HCT116 (cell line): ENCODE data around the gene HOXC12.

Source experiments
- CEBPB ChIP-seq: IDR thresholded peaks from 2 replicates; pipeline ENCODE4 v1.6.1; 2012; ENCODE audit warnings: low read depth
- CTCF ChIP-seq, 3 experiments: fragments of 200-600 bp in 1 of 3; sonication (generic) in 1 of 3; IDR thresholded peaks in 2 of 3; conservative IDR thresholded peaks in 1 of 3; 2 replicates each; pipeline ENCODE4 v1.5.1; 2012 to 2017; ENCODE audit warnings: low read depth in 2 of 3, low read length in 2 of 3, antibody characterized with exemption in 1 of 3, borderline replicate concordance in 1 of 3, control low read depth in 1 of 3, mild to moderate bottlenecking in 1 of 3, mixed read lengths in 1 of 3, mixed run types in 1 of 3, moderate library complexity in 1 of 3; ENCODE audit not compliant: insufficient read depth in 1 of 3
- EZH2 ChIP-seq: fragments of 200-600 bp; sonication (generic); IDR thresholded peaks from 2 replicates; pipeline ENCODE4 v1.6.1; 2017; ENCODE audit warnings: antibody characterized with exemption, mixed run types
- EZH2phosphoT487 ChIP-seq: fragments of 200-600 bp; IDR thresholded peaks from 2 replicates; pipeline ENCODE4 v1.6.1; 2018; ENCODE audit warnings: antibody characterized with exemption, borderline replicate concordance
- JUND ChIP-seq: IDR thresholded peaks from 2 replicates; pipeline ENCODE4 v1.6.1; 2012
- POLR2A ChIP-seq: IDR thresholded peaks from 2 replicates; pipeline ENCODE4 v1.7.0; 2011; ENCODE audit warnings: borderline replicate concordance; ENCODE audit not compliant: insufficient read depth, insufficient read length; ENCODE audit errors: extremely low read depth
- POLR2AphosphoS5 ChIP-seq: IDR thresholded peaks from 2 replicates; pipeline ENCODE4 v1.6.1; 2011; ENCODE audit warnings: mild to moderate bottlenecking, low read depth, low read length, moderate library complexity
- RAD21 ChIP-seq: IDR thresholded peaks from 2 replicates; pipeline ENCODE4 v1.6.1; 2012; ENCODE audit warnings: low read depth, mild to moderate bottlenecking
- SIN3A ChIP-seq: IDR thresholded peaks from 2 replicates; pipeline ENCODE4 v1.6.1; 2012; ENCODE audit warnings: low read depth
- YY1 ChIP-seq: IDR thresholded peaks from 2 replicates; pipeline ENCODE4 v1.6.1; 2011; ENCODE audit warnings: low read length, low read depth, moderate library complexity, mild to moderate bottlenecking; ENCODE audit not compliant: insufficient replicate concordance; ENCODE audit errors: extremely low read depth
- ZBTB33 ChIP-seq: IDR thresholded peaks from 2 replicates; pipeline ENCODE4 v1.6.1; 2011; ENCODE audit warnings: mild to moderate bottlenecking, low read length, moderate library complexity; ENCODE audit not compliant: insufficient replicate concordance; ENCODE audit errors: extremely low read depth
- ZNF274 ChIP-seq: fragments of 200-500 bp; sonication (Bioruptor generic); IDR thresholded peaks from 2 replicates; pipeline ENCODE4 v1.6.1; 2014; ENCODE audit warnings: mild to moderate bottlenecking, low read depth, low read length, inconsistent platforms
- TF ChIP-seq, protein P1 (sequence below): IDR thresholded peaks from 2 replicates; pipeline ENCODE4 v1.6.1; 2012

GRCh38 chr12:53994009-53994263, 39.2 kb downstream of the HOXC12 start:
- no peak for TF ChIP-seq CTCF (IDR thresholded peaks at IDR 0.05 in 2 of 3, conservative IDR thresholded peaks at IDR 0.05 in 1 of 3; ENCODE audit: borderline replicate concordance in 1 of 3, insufficient read depth in 1 of 3, low read depth in 2 of 3, low read length in 2 of 3)
- TF ChIP-seq CEBPB = no peak
- no peak for TF ChIP-seq POLR2A
- no peak for TF ChIP-seq EZH2
- TF ChIP-seq RAD21 = no peak
- TF ChIP-seq ZNF274 = no peak
- TF ChIP-seq POLR2AphosphoS5 = no peak
- TF ChIP-seq EZH2phosphoT487 = no peak
- TF ChIP-seq, protein P1, sequence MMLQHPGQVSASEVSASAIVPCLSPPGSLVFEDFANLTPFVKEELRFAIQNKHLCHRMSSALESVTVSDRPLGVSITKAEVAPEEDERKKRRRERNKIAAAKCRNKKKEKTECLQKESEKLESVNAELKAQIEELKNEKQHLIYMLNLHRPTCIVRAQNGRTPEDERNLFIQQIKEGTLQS = no peak
- TF ChIP-seq YY1 = no peak
- no peak for TF ChIP-seq JUND
- TF ChIP-seq SIN3A = no peak
- TF ChIP-seq ZBTB33 = no peak
